ENCODE results near the gene DSC3.
"Not testable (repeated sequence)": the region's sequence is repeated elsewhere in the genome, so short reads cannot be mapped to it uniquely, and the experiment has no call there.

Gene DSC3

DNA sequence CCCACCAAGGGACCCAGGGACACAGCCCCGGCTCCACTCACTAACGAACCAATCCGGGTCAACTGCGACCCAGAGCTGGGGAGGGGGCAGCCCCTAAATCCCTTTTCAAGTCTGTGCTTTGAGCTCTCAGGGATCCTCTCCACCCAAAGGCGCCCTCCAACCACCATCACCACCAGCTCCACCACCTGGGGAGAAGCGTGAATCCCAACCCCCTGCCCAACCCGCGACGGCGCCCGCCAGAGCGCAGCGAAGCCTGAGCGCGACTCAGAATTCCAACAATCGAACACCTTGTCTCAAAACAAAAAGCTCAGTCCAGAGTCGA is 497 bp downstream of the DSC3 start:
- peak overlapping the region; percentile 67 for H3K9ac ChIP-seq (ENCODE audit: insufficient read length, low read depth)
- DNase-seq (ENCODE audit: low read depth, low spot score), result no peak
- H3K36me3 ChIP-seq (ENCODE audit: insufficient read depth, insufficient read length, low read length), result no peaks in the 10 kb centered on the region
- H3K27me3 ChIP-seq (ENCODE audit: insufficient read depth, insufficient read length), result peaks cover 64% of the 10 kb centered on the region
- H3K4me1 ChIP-seq (ENCODE audit: insufficient read depth, insufficient read length), result no peaks in the 10 kb centered on the region
- no peaks in the 10 kb centered on the region for H3K9me3 ChIP-seq (ENCODE audit: insufficient read depth, low read length)
- peak overlapping the region; percentile 56 for H3K4me3 ChIP-seq (ENCODE audit: insufficient read length, low read depth)
- TF ChIP-seq YY1 (IDR thresholded peaks at IDR 0.05; ENCODE audit: insufficient read depth, insufficient read length) (no peak), SUZ12 (IDR thresholded peaks at IDR 0.05; ENCODE audit: extremely low read depth, insufficient read depth, insufficient read length) (peak; percentile 66)

DNA sequence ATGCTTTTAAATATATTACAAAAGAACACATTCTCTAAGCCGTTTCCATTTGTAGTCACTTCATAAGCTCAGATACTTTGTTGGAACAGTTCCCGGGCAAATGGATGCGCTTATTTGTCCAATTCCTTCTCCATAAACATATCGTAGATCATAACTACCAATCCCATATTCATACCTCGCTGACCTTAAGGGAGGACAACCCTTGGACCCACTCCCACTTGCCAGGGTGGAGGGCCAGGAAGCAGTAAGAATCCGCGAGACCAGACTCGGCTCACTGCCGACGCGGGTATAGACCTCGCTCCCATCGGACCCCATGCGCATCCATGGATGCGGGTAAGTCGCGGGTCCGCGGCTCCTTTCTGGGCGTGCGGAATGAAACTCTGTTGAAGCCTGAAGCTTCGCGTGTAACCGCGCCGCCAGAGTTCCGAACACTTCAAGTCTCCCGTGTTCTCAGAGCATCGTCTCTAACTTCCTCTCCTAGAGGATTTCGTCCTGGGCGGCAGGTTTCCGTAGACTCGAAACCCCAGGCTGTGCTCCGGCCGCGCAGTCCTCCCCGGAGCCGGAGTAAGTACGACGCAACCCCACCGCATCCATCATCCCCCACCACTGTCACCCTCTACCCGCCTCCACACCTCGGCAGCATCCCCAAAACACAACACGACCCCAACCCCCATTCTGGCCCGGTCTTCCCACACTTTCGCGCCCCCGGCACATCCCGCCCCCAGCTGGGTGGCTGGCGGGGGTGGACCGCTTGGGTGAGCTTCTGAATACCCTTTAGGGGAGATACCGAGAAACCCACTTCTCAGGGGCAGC is 1.1 kb downstream of the DSC3 start:
- H3K9ac ChIP-seq (ENCODE audit: insufficient read length, low read depth), result peak overlapping the region; percentile 32
- H3K4me3 ChIP-seq (ENCODE audit: insufficient read length, low read depth), result peak overlapping the region; percentile 56
- H3K4me1 ChIP-seq (ENCODE audit: insufficient read depth, insufficient read length), result no peaks in the 10 kb centered on the region
- H3K36me3 ChIP-seq (ENCODE audit: insufficient read depth, insufficient read length, low read length), result no peaks in the 10 kb centered on the region
- TF ChIP-seq ZNF274 (IDR thresholded peaks at IDR 0.05; ENCODE audit: low read depth, low read length) (no peak), SUZ12 (IDR thresholded peaks at IDR 0.05; ENCODE audit: extremely low read depth, insufficient read depth, insufficient read length) (no peak), YY1 (IDR thresholded peaks at IDR 0.05; ENCODE audit: insufficient read depth, insufficient read length) (no peak)
- peak; percentile 3 for DNase-seq (ENCODE audit: low read depth, low spot score)
- peaks cover 64% of the 10 kb centered on the region for H3K27me3 ChIP-seq (ENCODE audit: insufficient read depth, insufficient read length)
- no peaks in the 10 kb centered on the region for H3K9me3 ChIP-seq (ENCODE audit: insufficient read depth, low read length)

DNA sequence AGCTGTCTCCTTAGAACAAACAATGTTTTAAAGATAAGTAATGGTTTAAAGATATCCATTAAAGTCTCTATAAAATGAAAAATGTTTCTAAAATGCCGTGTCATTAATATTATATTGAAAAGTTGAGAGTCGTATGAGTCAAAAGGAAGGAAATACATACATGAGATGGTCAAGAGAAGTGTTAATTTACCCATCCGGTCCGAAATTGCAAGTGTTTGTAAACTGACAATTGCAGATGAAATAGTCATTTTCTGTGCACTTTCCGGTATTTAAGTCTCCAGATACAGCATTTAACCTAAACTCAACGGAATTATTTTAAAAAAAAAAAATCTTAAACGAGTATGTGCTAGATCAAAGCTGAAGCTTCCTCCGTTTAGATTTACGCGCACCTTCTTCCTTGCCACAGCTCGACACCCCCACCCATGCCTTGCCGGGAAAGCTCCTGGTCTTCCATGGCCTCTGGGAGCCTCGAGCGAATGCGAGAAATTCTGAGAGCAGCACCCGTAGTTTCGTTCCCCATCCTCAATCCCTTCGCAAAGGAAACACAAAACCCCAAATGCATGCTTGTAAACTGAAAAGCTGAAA is 1.8 kb downstream of the DSC3 start:
- Histone ChIP-seq H3K9me3 (ENCODE audit: insufficient read depth, low read length) (no peaks in the 10 kb centered on the region), H3K4me1 (ENCODE audit: insufficient read depth, insufficient read length) (no peaks in the 10 kb centered on the region), H3K9ac (ENCODE audit: insufficient read length, low read depth) (peak overlapping the region; percentile 32), H3K27me3 (ENCODE audit: insufficient read depth, insufficient read length) (peaks cover 64% of the 10 kb centered on the region), H3K4me3 (ENCODE audit: insufficient read length, low read depth) (no peak overlapping the region), H3K36me3 (ENCODE audit: insufficient read depth, insufficient read length, low read length) (no peaks in the 10 kb centered on the region)
- TF ChIP-seq SUZ12 (IDR thresholded peaks at IDR 0.05; ENCODE audit: extremely low read depth, insufficient read depth, insufficient read length), result no peak
- no peak for TF ChIP-seq ZNF274 (IDR thresholded peaks at IDR 0.05; ENCODE audit: low read depth, low read length)
- no peak for TF ChIP-seq YY1 (IDR thresholded peaks at IDR 0.05; ENCODE audit: insufficient read depth, insufficient read length)
- no peak for DNase-seq (ENCODE audit: low read depth, low spot score)

DNA sequence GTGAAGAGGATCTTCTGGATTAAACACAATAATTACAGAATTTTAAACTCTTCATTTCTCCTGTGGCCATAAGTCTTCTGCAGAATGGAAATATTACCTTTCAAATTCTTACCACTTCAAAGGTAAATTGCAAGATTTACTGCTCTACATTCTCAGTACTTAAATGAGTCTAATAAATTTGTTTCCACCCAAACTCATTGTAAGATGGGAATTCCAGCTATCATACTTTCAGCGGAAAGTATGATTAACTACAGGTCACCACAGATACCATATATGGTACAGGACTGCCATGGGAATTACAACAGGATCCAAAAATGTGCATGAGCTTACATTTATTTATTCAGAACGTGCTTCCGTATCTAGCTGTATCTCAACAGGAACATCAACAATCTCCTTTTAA is 3.1 kb downstream of the DSC3 start:
- TF ChIP-seq SUZ12 (IDR thresholded peaks at IDR 0.05; ENCODE audit: extremely low read depth, insufficient read depth, insufficient read length), result no peak
- TF ChIP-seq YY1 (IDR thresholded peaks at IDR 0.05; ENCODE audit: insufficient read depth, insufficient read length), result no peak
- no peak for TF ChIP-seq ZNF274 (IDR thresholded peaks at IDR 0.05; ENCODE audit: low read depth, low read length)

GRCh38 chr18:31037686-31038085 is 4.9 kb downstream of the DSC3 start:
- not testable (repeated sequence) for DNase-seq (ENCODE audit: low read depth, low spot score); H3K4me1 ChIP-seq (ENCODE audit: insufficient read depth, insufficient read length)
- H3K27me3 ChIP-seq (ENCODE audit: insufficient read depth, insufficient read length), result peaks cover 42% of the 10 kb centered on the region

More for the DNA sequence above, 3.1 kb downstream of the DSC3 start:
- no peak for DNase-seq (ENCODE audit: low read depth, low spot score)
- Histone ChIP-seq H3K9me3 (ENCODE audit: insufficient read depth, low read length) (no peaks in the 10 kb centered on the region), H3K4me1 (ENCODE audit: insufficient read depth, insufficient read length) (no peaks in the 10 kb centered on the region), H3K27me3 (ENCODE audit: insufficient read depth, insufficient read length) (peaks cover 60% of the 10 kb centered on the region), H3K4me3 (ENCODE audit: insufficient read length, low read depth) (no peak overlapping the region), H3K9ac (ENCODE audit: insufficient read length, low read depth) (no peak overlapping the region), H3K36me3 (ENCODE audit: insufficient read depth, insufficient read length, low read length) (no peaks in the 10 kb centered on the region)

GRCh38 chr18:31034541-31034940 is 8.0 kb downstream of the DSC3 start:
- no peaks in the 10 kb centered on the region for H3K9me3 ChIP-seq (ENCODE audit: insufficient read depth, low read length)

More at GRCh38 chr18:31037686-31038085, 4.9 kb downstream of the DSC3 start:
- not testable (repeated sequence) for H3K36me3 ChIP-seq (ENCODE audit: insufficient read depth, insufficient read length, low read length); H3K9ac ChIP-seq (ENCODE audit: insufficient read length, low read depth); H3K4me3 ChIP-seq (ENCODE audit: insufficient read length, low read depth); H3K9me3 ChIP-seq (ENCODE audit: insufficient read depth, low read length)

GRCh38 chr18:31030574-31031278 is 11.8 kb downstream of the DSC3 start:
- Histone ChIP-seq H3K9me3 (ENCODE audit: insufficient read depth, low read length) (no peaks in the 10 kb centered on the region), H3K4me3 (ENCODE audit: insufficient read length, low read depth) (no peak overlapping the region), H3K4me1 (ENCODE audit: insufficient read depth, insufficient read length) (no peaks in the 10 kb centered on the region), H3K36me3 (ENCODE audit: insufficient read depth, insufficient read length, low read length) (no peaks in the 10 kb centered on the region), H3K27me3 (ENCODE audit: insufficient read depth, insufficient read length) (no peaks in the 10 kb centered on the region), H3K9ac (ENCODE audit: insufficient read length, low read depth) (no peak overlapping the region)
- TF ChIP-seq SUZ12 (IDR thresholded peaks at IDR 0.05; ENCODE audit: extremely low read depth, insufficient read depth, insufficient read length), result no peak
- DNase-seq (ENCODE audit: low read depth, low spot score), result no peak

More at GRCh38 chr18:31034541-31034940, 8.0 kb downstream of the DSC3 start:
- DNase-seq (ENCODE audit: low read depth, low spot score), result no peak
- no peak for TF ChIP-seq YY1 (IDR thresholded peaks at IDR 0.05; ENCODE audit: insufficient read depth, insufficient read length)
- no peak for TF ChIP-seq SUZ12 (IDR thresholded peaks at IDR 0.05; ENCODE audit: extremely low read depth, insufficient read depth, insufficient read length)
- TF ChIP-seq ZNF274 (IDR thresholded peaks at IDR 0.05; ENCODE audit: low read depth, low read length), result no peak
- H3K4me1 ChIP-seq (ENCODE audit: insufficient read depth, insufficient read length), result no peaks in the 10 kb centered on the region
- peaks cover 11% of the 10 kb centered on the region for H3K27me3 ChIP-seq (ENCODE audit: insufficient read depth, insufficient read length)
- no peaks in the 10 kb centered on the region for H3K36me3 ChIP-seq (ENCODE audit: insufficient read depth, insufficient read length, low read length)
- no peak overlapping the region for H3K4me3 ChIP-seq (ENCODE audit: insufficient read length, low read depth)
- H3K9ac ChIP-seq (ENCODE audit: insufficient read length, low read depth), result no peak overlapping the region

Measured in NT2/D1 (cell line).